K562 (cell line): ENCODE measurements around the gene MPPED2. TPM values are rescaled to one million over a fixed set of nuclear protein-coding genes. Genes with fewer than 3 reads are reported as not detected.

Source experiments
- ATAC-seq: fragments of 200-7000 bp; cut with Tn5 transposase; 3 replicates; pipeline ENCODE4 v1.9.1; 2020; ENCODE audit warnings: moderate library complexity
- BruUV-seq: library from RNA; stranded (reverse); fragments of 400-500 nt; replicated peaks from 2 replicates; lab custom pipeline; 2021; lab: Mats Ljungman, UMichigan
- CTCF ChIA-PET: fragments of 300-600 bp; formaldehyde crosslinking; extraction: SDS; loops from one replicate; lab custom pipeline; 2021; ENCODE audit warnings: low intra/inter-chr PET ratio; lab: Yijun Ruan, JAX
- POLR2A ChIA-PET: fragments of 300-600, 350-650 bp; sonication (Branson Sonifier 250); formaldehyde crosslinking; extraction: SDS; loops from one replicate; lab custom pipeline; 2021; ENCODE audit warnings: antibody characterized with exemption, inconsistent platforms; lab: Yijun Ruan, JAX
- DNase-seq, 4 experiments: peaks; one replicate each; pipeline versions ENCODE4 v3.0.0 to v3.0.0-alpha.2; 2011 to 2018; ENCODE audit warnings: low spot score in 3 of 4, mixed read lengths in 3 of 4; ENCODE audit errors: extremely low read depth in 1 of 4
- FAIRE-seq: peaks from 2 replicates; lab custom pipeline; 2011; peaks lifted over from hg19 to GRCh38; lab: Jason Lieb, UNC
- H2AFZ ChIP-seq: 2 replicates; pipeline ENCODE4 v1.6.0; 2011; ENCODE audit warnings: low read depth, low read length, control low read depth, inconsistent platforms
- H3K27ac ChIP-seq: fragments of 200-600 bp; 3 replicates; pipeline ENCODE4 v1.8.0; 2011; ENCODE audit warnings: low read depth, mild to moderate bottlenecking, control low read depth, inconsistent platforms, low read length, moderate library complexity, mixed read lengths; ENCODE audit errors: extremely low read depth
- H3K27me3 ChIP-seq, 2 experiments: fragments of 300-600 bp in 1 of 2; 2 replicates in 1 of 2; 3 replicates in 1 of 2; pipeline versions ENCODE4 v1.6.0 to v1.8.0; 2011; ENCODE audit warnings: inconsistent platforms in 2 of 2, low read length in 2 of 2, mild to moderate bottlenecking in 1 of 2, mixed read lengths in 1 of 2, moderate library complexity in 1 of 2; ENCODE audit not compliant: control insufficient read depth in 2 of 2, insufficient read depth in 2 of 2
- H3K36me3 ChIP-seq: fragments of 300-600 bp; 3 replicates; pipeline ENCODE4 v1.8.0; 2011; ENCODE audit warnings: mild to moderate bottlenecking, low read length, inconsistent platforms; ENCODE audit not compliant: control insufficient read depth, insufficient read depth
- H3K4me1 ChIP-seq, 2 experiments: fragments of 200-600 bp in 1 of 2; replicated peaks in 1 of 2; 2 replicates in 1 of 2; 3 replicates in 1 of 2; pipeline versions ENCODE4 v1.5.1 to v1.8.0; 2011; ENCODE audit warnings: inconsistent platforms in 2 of 2, low read length in 2 of 2, mild to moderate bottlenecking in 1 of 2, mixed read lengths in 1 of 2, moderate library complexity in 1 of 2; ENCODE audit not compliant: control insufficient read depth in 2 of 2, insufficient read depth in 2 of 2
- H3K4me2 ChIP-seq: 2 replicates; pipeline ENCODE4 v1.6.1; 2011; ENCODE audit warnings: low read length, control low read depth, inconsistent platforms, mixed read lengths; ENCODE audit not compliant: insufficient read depth
- H3K4me3 ChIP-seq: fragments of 200-600 bp; sonication (generic), shearing (Covaris generic); 2 replicates; pipeline ENCODE4 v1.5.1; 2016; ENCODE audit warnings: control low read depth, inconsistent platforms
- H3K79me2 ChIP-seq: fragments of 200-600 bp; 3 replicates; pipeline ENCODE4 v1.8.0; 2011; ENCODE audit warnings: low read length, inconsistent platforms; ENCODE audit not compliant: control insufficient read depth, insufficient read depth
- H3K9ac ChIP-seq, 2 experiments: 2 replicates each; pipeline versions ENCODE4 v1.6.0 to v1.6.1; 2011; ENCODE audit warnings: low read depth in 2 of 2, low read length in 2 of 2, control low read depth in 1 of 2, inconsistent platforms in 1 of 2, mild to moderate bottlenecking in 1 of 2, mixed read lengths in 1 of 2; ENCODE audit not compliant: insufficient read depth in 1 of 2
- H3K9me1 ChIP-seq: one replicate; pipeline ENCODE4 v1.6.0; 2011; ENCODE audit warnings: inconsistent platforms, mild to moderate bottlenecking, low read length, moderate library complexity; ENCODE audit not compliant: control insufficient read depth, insufficient read depth
- H3K9me3 ChIP-seq: replicated peaks from 2 replicates; pipeline ENCODE4 v1.5.1; 2011; ENCODE audit warnings: low read depth, low read length, inconsistent platforms; ENCODE audit not compliant: control insufficient read depth, insufficient read depth
- H4K20me1 ChIP-seq: replicated peaks from 2 replicates; pipeline ENCODE4 v1.6.1; 2011; ENCODE audit warnings: low read length, inconsistent platforms, mixed read lengths; ENCODE audit not compliant: control insufficient read depth, insufficient read depth
- ASH1L ChIP-seq: fragments of 450-650 bp; IDR thresholded peaks from 2 replicates; pipeline ENCODE4 v1.6.1; 2018; ENCODE audit warnings: borderline replicate concordance, mild to moderate bottlenecking, low read depth; ENCODE audit not compliant: partially characterized antibody
- KLF1 ChIP-seq: fragments of 450-650 bp; IDR thresholded peaks from 2 replicates; pipeline ENCODE4 v1.6.1; 2016; ENCODE audit warnings: missing genetic modification characterization, missing compliant biosample characterization
- LEF1 ChIP-seq: fragments of 450-650 bp; IDR thresholded peaks from 2 replicates; pipeline ENCODE4 v1.6.1; 2016; ENCODE audit warnings: mild to moderate bottlenecking
- MCM2 ChIP-seq: fragments of 450-650 bp; IDR thresholded peaks from 2 replicates; pipeline ENCODE4 v1.6.1; 2017; ENCODE audit warnings: low read depth, mild to moderate bottlenecking
- MCM3 ChIP-seq: fragments of 450-650 bp; IDR thresholded peaks from 2 replicates; pipeline ENCODE4 v1.6.1; 2016
- SIX5 ChIP-seq, 2 experiments: IDR thresholded peaks; 2 replicates each; pipeline ENCODE4 v1.6.1; 2011; ENCODE audit warnings: low read length in 2 of 2, borderline replicate concordance in 1 of 2, low read depth in 1 of 2, mild to moderate bottlenecking in 1 of 2, moderate library complexity in 1 of 2; ENCODE audit not compliant: insufficient read depth in 1 of 2
- ZNF740 ChIP-seq, 3 experiments: fragments of 200-800 bp in 1 of 3; sonication (Bioruptor generic) in 1 of 3; sonication (generic) in 1 of 3; formaldehyde crosslinking in 1 of 3; IDR thresholded peaks; 2 replicates each; pipeline versions ENCODE4 v1.6.1 to v1.8.0; 2016 to 2022; ENCODE audit warnings: mild to moderate bottlenecking in 2 of 3, missing compliant biosample characterization in 2 of 3, missing genetic modification characterization in 2 of 3, missing genetic modification reagents in 1 of 3
- WGBS: fragments of 100-300 bp; shearing (Covaris generic); methylation state at CpG from one replicate; pipeline ENCODE4 v1.1.6; 2016; ENCODE audit warnings: low coverage, mixed read lengths; ENCODE audit not compliant: insufficient coverage; ENCODE audit errors: missing lambda C conversion rate; 5-methylcytosine and 5-hydroxymethylcytosine counted together
- in situ Hi-C: fragments of 300-500 bp; cut with MboI; formaldehyde crosslinking; loops from 4 replicates; pipeline ENCODE4 v1.15.0; 2018; ENCODE audit warnings: inconsistent platforms, mixed read lengths
- intact Hi-C: fragments of 100-400 bp; cut with micrococcal nuclease; formaldehyde crosslinking; loops from 2 replicates; pipeline ENCODE4 v1.14.2; 2022
- polyA plus RNA-seq, 8 experiments: library from polyadenylated mRNA; depleted of rRNA in 4 of 8; stranded (reverse) in 5 of 8; unstranded in 3 of 8; fragments of >200 nt; fragmentation: Nextera tagmentation in 2 of 8; fragmentation: Illumina TruSeq in 1 of 8; extraction: Ambion mirVana in 2 of 8; extraction: Trizol in 1 of 8; gene quantifications; 2 replicates each; pipeline versions ENCODE4 v1.2.1 to v1.2.3, GENCODE V29; 2011 to 2014; ENCODE audit warnings: inconsistent platforms in 1 of 8, missing spikeins in 1 of 8
- total RNA-seq, 7 experiments: library from RNA; depleted of rRNA in 6 of 7; stranded (reverse); fragments of >200 nt in 6 of 7; fragmentation: Illumina TruSeq in 2 of 7; extraction: Trizol in 2 of 7; gene quantifications; 2 replicates each; pipeline versions ENCODE4 v1.2.1 to v1.2.3, GENCODE V29; 2011 to 2021; ENCODE audit warnings: low replicate concordance in 1 of 7

MPPED2 gene
- total and polyA plus RNA-seq, 9 of the 15 experiments (the other 6 are each of a cell fraction or from before 2014, with no cell fraction given) = not detected

- CTCF ChIA-PET = no interaction called here
- no peak for TF ChIP-seq LEF1
- no peaks in the 10 kb centered on the region for H3K79me2 ChIP-seq
- intact Hi-C loops = no loop called here
- BruUV-seq = no TSS peak
- no peak overlapping the region for H2AFZ ChIP-seq
- H4K20me1 ChIP-seq = no peaks in the 10 kb centered on the region
- no peaks in the 10 kb centered on the region for H3K4me1 ChIP-seq
- H3K9me3 ChIP-seq = no peaks in the 10 kb centered on the region
- no peaks in the 10 kb centered on the region for H3K36me3 ChIP-seq
- in situ Hi-C loops = no loop called here
- DNase-seq = no peak
- POLR2A ChIA-PET = interaction anchor here (0.6 kb wide), 1 partner anchor 123 kb away, joined by 3 read pairs; no protein-coding TSS in a partner anchor
- no peak for ATAC-seq
- H3K9ac ChIP-seq = no peak overlapping the region
- H3K4me2 ChIP-seq = no peak overlapping the region
- H3K27ac ChIP-seq = no peak overlapping the region
- no peaks in the 10 kb centered on the region for H3K27me3 ChIP-seq
- 0% methylated on average over 3 of the region's 3 CpGs for WGBS
- no peak for FAIRE-seq
- no peak overlapping the region for H3K4me3 ChIP-seq
- H3K9me1 ChIP-seq = no peaks in the 10 kb centered on the region
Measured at GRCh38 chr11:30595934-30596333, 9.8 kb upstream of the MPPED2 start.

- no peaks in the 10 kb centered on the region for H3K36me3 ChIP-seq
- H3K27me3 ChIP-seq = no peaks in the 10 kb centered on the region
- ATAC-seq (no peak), FAIRE-seq (no peak), DNase-seq (no peak)
- CTCF ChIA-PET = no interaction called here
- intact Hi-C loops (no loop called here), in situ Hi-C loops (no loop called here)
- H2AFZ ChIP-seq = no peak overlapping the region
- no peaks in the 10 kb centered on the region for H3K79me2 ChIP-seq
- no peak overlapping the region for H3K4me2 ChIP-seq
- POLR2A ChIA-PET = no interaction called here
- no TSS peak for BruUV-seq
- H3K27ac ChIP-seq = no peak overlapping the region
- no peaks in the 10 kb centered on the region for H3K9me3 ChIP-seq
- H4K20me1 ChIP-seq = no peaks in the 10 kb centered on the region
- H3K9ac ChIP-seq = no peak overlapping the region
- 1% methylated on average over 8 of the region's 8 CpGs for WGBS
- no peaks in the 10 kb centered on the region for H3K4me1 ChIP-seq
- no peaks in the 10 kb centered on the region for H3K9me1 ChIP-seq
- no peak overlapping the region for H3K4me3 ChIP-seq
- TF ChIP-seq MCM3 (no peak), SIX5 (IDR thresholded peaks at IDR 0.05; ENCODE audit: borderline replicate concordance in 1 of 2, insufficient read depth in 1 of 2, low read depth in 1 of 2, low read length in 2 of 2) (no peak), ASH1L (no peak), ZNF740 (CRISPR knock-in tag; IDR thresholded peaks at IDR 0.05) (no peak), ZNF740 (tag; IDR thresholded peaks at IDR 0.05) (no peak), MCM2 (no peak), KLF1 (tag) (no peak)
Measured at GRCh38 chr11:30594646-30595411, 8.7 kb upstream of the MPPED2 start.
